Epithelial cell of proximal tubule (primary cell): ENCODE results near the gene CLIC1. TPM values are rescaled to one million over a fixed set of nuclear protein-coding genes. Genes with fewer than 3 reads are reported as not detected.

Experiments
- DNase-seq: peaks from one replicate; pipeline ENCODE4 v3.0.0-alpha.2; 2011; ENCODE audit warnings: low read depth
- H3K4me3 ChIP-seq: 2 replicates; pipeline ENCODE4 v1.5.1; 2011; ENCODE audit warnings: low read depth, mild to moderate bottlenecking, low read length
- CTCF ChIP-seq: conservative IDR thresholded peaks from 2 replicates; pipeline ENCODE4 v1.5.1; 2012; ENCODE audit warnings: low read depth, mild to moderate bottlenecking, low read length
- total RNA-seq: library from RNA; depleted of rRNA; stranded (reverse); fragments of >200 nt; gene quantifications from 2 replicates; pipeline ENCODE4 v1.2.3, GENCODE V29; 2015

Gene CLIC1
- total RNA-seq, 1 donor from 2014 or later, result 938 TPM

GRCh38 chr6:31708224-31708623 lies 28.1 kb downstream of the CLIC1 start:
- TF ChIP-seq CTCF, result no peak
- no peak overlapping the region for H3K4me3 ChIP-seq
- DNase-seq, result no peak

GRCh38 chr6:31707701-31708100 lies 28.6 kb downstream of the CLIC1 start:
- DNase-seq, result no peak
- no peak overlapping the region for H3K4me3 ChIP-seq

GRCh38 chr6:31706599-31706998 lies 29.7 kb downstream of the CLIC1 start, which contains the start of gene LY6G6F:
Gene LY6G6F, plus strand, starts transcription at chr6:31706866. Its CDS starts 41 bp downstream, at chr6:31706907.
- H3K4me3 ChIP-seq, result no peak within 1 kb of the TSS
- no peak for TF ChIP-seq CTCF
- no peak for DNase-seq

More at GRCh38 chr6:31707701-31708100, 28.6 kb downstream of the CLIC1 start:
- TF ChIP-seq CTCF, result no peak

- no peak for TF ChIP-seq CTCF
- H3K4me3 ChIP-seq, result no peak overlapping the region
- DNase-seq, result no peak
Observed at GRCh38 chr6:31705931-31706330, 30.4 kb downstream of the CLIC1 start.

GRCh38 chr6:31702819-31703716 lies 33.3 kb downstream of the CLIC1 start, which contains the start of gene ABHD16A:
Gene ABHD16A, minus strand, starts transcription at chr6:31703324. Its CDS starts 43 bp downstream, at chr6:31703281.
- TF ChIP-seq CTCF, result no peak
- peak within 1 kb of the TSS; percentile 80 for H3K4me3 ChIP-seq
- DNase-seq, result peak; percentile 87

- no peak for DNase-seq
- TF ChIP-seq CTCF, result no peak
- peak overlapping the region; percentile 80 for H3K4me3 ChIP-seq
Observed at GRCh38 chr6:31702405-31702818, 33.9 kb downstream of the CLIC1 start.
